ENCODE data around the gene PRR30. TPM values are rescaled to one million over a fixed set of nuclear protein-coding genes. Genes with fewer than 3 reads are reported as not detected.
"Not testable (repeated sequence)": the region's sequence is repeated elsewhere in the genome, so short reads cannot be mapped to it uniquely, and the experiment has no call there.

PRR30 gene
- total RNA-seq (2014; rRNA removed; shearing (Covaris generic)): not detected in 2 replicates

DNA sequence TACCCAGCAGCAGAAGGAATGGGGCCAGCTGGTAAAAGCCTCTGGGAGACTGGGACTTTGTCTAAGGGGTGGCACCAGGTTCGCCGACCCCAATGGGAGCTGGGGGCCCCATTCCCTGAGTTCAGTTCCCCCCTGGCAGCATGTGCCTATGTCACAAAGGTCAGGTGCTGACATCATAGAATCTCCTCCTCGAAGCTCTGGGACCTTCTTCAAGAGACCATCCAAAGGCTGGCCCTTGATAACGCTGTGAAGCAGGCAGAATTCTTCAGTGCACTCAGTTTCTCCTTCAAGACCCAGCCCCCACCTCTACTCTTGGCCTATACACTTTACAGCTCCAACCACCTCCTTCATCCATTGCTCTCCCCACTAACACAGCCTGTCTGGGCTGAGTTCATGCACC is at the start of gene PRR30:
Gene PRR30 (minus strand): TSS at position 101 of the 400 bp plus-strand sequence. CDS start 1,081 bp downstream, outside the sequence.
- DNase-seq (ENCODE audit: low spot score): no peak
- in situ Hi-C loops (cut with HindIII; ENCODE audit: low sequenced_read_pairs): no loop called here

DNA sequence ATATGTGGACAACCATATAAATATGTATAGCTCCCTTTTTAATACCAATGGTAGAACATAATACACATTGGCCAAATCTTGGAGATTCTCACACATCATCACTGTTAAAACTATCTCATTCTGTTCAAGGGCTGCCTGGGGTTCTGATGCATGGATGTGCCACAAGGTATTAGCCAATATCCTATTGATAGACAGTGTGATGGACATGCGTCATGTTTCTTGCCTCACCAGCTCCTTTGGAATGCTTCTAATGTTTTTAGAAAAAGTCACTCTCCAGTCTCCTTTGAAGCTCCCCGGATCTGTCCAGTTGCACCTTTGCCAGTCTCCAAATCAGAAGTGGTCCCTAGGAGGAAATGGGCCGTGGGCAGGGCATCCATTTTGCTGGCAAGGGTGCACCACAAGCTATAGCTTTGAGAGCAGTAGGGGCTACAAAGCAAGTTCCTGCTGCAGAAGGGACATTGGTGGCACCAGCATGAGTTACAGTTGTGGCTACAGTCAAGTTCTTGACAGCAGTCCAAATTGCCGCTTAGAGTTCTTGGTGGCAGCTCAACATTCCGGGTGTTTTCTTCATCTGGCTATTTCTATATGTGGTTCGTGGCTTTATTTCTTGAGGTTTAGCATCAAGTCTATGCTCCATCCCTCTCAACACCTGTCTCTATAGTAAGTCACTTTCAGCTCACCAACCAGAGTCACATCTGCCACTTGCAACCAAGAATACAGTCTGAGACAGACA is 47.6 kb upstream of the PRR30 start:
- DNase-seq (ENCODE audit: low spot score): no peak
- in situ Hi-C loops (cut with HindIII; ENCODE audit: low sequenced_read_pairs): no loop called here

DNA sequence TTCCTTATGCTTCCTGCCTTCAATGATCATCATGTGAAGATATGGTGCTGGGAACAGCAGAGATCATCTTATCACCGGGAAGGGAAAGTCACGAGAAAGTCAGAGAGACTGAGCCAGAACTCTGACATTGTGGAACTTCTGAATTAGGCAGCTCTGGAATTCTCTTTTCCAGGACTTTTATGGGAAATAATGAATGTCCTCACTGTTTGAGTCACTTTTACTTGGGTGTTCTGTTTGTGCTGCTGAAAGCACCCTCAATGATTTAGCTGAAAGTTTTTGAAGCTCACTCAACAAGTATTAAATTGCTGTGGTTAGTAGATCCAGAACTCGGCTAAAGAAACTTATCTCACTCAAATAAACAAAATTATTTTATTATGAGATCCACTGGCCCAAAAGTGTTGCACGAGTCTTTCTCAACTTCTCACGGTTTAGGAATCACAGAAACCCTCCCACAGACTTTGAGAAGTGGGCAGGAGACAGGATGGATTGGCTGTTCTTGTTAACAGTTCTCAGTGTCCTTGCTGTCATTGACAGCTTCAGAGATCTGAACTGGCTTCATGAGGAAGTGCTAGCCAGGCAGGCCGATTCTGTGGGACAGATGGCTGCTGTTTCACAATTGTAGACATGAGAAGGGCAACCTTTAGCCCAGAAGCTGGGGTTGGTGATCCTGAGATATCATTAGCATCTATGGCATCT is 46.3 kb upstream of the PRR30 start:
- no peak for DNase-seq (ENCODE audit: low spot score)
- in situ Hi-C loops (cut with HindIII; ENCODE audit: low sequenced_read_pairs): no loop called here

DNA sequence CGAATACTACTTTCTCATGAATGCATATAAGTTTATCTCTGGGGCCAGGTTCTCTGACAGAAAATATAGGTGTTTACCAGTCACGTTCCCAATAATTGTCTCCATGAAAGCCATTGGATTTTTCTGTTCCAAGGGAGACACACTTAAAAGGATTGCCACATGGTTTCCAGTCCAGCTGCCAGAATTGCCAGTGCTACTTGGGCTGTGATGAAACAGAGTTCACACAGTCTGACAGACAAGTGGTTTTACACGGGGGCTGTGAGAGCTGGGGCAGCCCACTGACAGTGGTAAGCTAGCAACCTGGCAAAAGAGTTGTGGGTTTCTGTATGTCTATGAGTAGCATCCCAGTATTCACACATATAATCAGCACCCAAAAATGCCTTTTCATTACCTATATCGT is 44.9 kb upstream of the PRR30 start:
- in situ Hi-C loops (cut with HindIII; ENCODE audit: low sequenced_read_pairs): no loop called here
- DNase-seq (ENCODE audit: low spot score): no peak

DNA sequence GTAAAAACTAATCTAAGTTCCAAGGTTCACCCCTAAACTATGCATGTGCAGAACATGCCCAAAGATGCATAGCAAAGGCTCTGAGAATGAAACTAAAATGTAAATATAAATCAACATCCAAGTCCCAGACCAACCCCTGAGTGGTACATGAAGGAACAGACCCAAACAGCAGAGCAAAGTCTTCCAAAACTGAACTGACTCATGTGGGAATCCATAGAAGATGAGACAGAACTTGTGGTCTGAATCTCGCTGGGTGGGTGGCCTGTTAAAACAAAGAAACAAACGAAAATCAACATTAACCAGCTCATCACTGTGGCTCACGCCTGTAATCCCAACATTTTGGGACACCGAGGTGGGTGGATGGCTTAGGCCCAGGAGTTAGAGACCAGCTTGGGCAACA is 43.1 kb upstream of the PRR30 start:
- DNase-seq (ENCODE audit: low spot score): no peak
- in situ Hi-C loops (cut with HindIII; ENCODE audit: low sequenced_read_pairs): no loop called here

DNA sequence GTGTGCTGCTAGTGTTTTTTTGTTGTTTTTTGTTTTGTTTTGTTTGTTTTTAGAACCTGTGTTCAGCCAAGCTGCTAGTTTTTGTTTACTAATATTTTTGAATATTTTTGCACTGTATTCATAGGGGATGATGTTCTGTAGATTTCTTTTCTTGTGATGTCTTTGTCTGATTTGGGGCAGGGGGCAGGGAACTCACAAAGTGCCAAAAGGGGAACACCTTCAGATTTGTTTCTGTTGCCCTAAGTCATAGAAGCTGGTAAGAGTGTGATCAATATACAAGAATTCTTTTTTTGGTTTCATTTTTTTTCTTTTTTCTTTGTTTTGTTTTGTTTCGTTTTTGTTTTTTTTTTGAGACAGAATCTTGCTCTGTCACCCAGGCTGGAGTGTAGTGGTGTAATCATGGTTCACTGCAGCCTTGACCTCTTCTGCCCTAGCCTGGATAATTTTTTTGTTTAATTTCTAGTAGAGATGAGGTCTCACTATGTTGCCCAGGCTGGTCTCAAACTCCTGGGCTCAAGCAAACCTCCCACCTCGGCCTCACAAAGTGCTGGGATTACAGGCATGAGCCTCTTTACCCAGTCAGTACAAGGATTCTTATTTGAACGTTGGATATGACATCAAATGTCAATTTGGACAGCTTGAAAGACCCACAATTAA is 40.3 kb upstream of the PRR30 start:
- no peak for DNase-seq (ENCODE audit: low spot score)
- in situ Hi-C loops (cut with HindIII; ENCODE audit: low sequenced_read_pairs): no loop called here

DNA sequence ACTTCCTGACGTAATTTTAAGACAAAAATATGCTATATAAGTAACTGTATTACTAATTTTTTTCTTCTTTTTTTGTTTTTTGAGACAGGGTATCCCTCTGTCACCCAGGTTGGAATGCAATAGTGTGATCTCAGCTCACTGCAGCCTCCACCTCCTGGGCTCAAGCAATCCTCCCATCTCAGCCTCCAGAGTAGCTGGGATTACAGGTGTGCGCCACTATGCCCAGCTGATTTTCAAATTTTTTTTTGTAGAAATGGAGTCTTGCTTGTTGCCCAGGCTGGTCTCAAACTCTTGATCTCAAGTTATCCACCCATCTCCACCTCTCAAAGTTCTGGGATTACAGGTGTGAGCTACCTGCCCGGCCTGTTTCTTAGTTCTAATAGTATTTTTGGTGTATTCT is 39.3 kb upstream of the PRR30 start:
- in situ Hi-C loops (cut with HindIII; ENCODE audit: low sequenced_read_pairs): no loop called here
- DNase-seq (ENCODE audit: low spot score): no peak

DNA sequence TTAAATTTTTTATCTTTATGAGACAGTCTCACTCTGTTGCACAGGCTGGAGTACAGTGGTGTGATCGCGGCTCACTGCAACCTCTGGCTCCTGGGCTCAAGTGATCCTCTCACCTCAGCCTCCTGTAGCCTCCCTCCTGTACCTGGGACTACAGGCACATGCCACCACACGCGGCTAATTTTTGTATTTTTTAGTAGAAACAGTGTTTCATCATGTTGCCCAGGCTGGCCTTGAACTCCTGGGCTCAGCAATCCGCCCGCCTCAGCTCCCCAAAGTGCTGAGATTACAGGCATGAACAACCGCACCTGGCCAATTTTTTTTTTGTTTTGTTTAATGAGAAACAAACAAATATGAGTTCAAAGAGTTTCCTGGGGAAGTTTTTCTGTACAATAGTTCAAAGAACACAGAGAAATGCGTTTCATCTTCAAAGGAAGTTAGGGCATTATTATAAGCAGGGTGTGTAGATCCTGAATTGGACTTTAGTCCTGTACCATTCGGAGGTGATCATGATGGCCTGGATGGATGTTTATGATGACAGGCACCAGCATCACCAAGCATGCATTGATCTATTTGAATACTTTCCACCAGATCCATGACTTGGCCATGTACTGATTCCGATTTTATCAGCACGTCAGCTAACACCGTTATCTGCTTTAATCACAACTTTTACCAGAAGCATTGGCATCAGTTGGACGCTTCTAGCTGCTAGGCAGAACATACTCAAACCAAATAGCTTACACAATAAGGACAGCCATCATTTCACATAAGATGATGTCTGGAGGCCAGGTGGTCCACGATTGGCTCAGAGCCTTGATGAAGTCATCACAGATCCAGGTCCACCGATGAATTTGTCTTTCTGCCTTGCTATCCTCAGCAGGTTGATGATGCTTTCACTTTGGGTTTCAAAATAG is 38.5 kb upstream of the PRR30 start:
- DNase-seq (ENCODE audit: low spot score): no peak
- in situ Hi-C loops (cut with HindIII; ENCODE audit: low sequenced_read_pairs): no loop called here

DNA sequence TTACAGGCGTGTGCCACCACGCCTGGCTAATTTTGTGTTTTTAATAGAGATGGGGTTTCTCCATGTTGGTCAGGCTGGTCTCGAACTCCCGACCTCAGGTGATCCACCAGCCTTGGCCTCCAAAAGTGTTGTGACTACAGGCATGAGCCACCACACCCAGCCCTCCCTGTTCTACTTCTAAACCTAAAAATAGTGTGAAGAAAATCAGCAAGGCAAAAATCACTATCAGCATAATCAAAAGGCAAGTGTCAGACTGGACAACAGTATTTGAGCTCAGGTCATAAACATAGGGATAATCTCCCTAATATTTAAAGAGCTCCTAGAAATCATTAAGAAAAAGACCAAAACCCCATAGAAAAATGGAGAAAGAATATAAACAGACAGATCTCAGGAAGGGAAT is 36.6 kb upstream of the PRR30 start:
- in situ Hi-C loops (cut with HindIII; ENCODE audit: low sequenced_read_pairs); DNase-seq (ENCODE audit: low spot score): not testable (repeated sequence)

DNA sequence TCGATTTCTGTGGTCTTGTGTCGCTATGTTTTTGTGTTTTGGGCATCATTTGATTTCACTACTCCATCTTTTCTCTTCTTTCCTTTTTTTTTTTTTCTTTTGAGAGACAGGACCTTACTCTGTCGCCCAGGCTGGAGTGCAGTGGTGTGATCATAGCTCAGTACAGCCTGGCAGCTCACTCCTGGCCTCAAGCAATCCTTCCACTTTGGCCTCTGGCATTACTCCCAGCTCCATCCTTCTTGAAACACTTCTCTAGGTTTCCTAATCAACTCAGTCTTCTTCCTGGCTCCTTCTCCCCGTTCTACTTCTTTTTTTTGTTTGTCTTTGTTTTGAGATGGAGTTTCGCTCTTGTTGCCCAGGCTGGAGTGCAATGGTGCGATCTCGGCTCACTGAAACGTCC is 36.1 kb upstream of the PRR30 start:
- in situ Hi-C loops (cut with HindIII; ENCODE audit: low sequenced_read_pairs): no loop called here
- no peak for DNase-seq (ENCODE audit: low spot score)

DNA sequence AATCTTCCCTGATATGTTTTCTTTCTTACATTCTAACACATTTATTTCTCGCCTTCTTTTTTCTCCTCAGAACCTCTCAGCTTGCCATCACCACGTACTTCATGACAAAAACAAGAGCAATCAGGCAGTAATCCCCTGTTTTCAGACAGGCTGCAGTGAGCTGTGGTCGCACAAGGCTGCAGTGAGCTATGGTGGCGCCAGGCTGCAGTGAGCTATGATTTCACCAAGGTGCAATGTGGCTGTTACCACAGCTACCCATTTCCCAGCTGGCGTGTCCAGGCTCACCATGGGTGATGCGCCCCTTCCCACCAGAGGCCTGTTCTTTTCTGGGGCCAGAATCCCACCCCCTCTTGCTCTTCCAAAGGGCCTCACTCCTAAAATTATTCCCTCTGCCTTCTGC is 35.4 kb upstream of the PRR30 start:
- no peak for DNase-seq (ENCODE audit: low spot score)
- in situ Hi-C loops (cut with HindIII; ENCODE audit: low sequenced_read_pairs): no loop called here

DNA sequence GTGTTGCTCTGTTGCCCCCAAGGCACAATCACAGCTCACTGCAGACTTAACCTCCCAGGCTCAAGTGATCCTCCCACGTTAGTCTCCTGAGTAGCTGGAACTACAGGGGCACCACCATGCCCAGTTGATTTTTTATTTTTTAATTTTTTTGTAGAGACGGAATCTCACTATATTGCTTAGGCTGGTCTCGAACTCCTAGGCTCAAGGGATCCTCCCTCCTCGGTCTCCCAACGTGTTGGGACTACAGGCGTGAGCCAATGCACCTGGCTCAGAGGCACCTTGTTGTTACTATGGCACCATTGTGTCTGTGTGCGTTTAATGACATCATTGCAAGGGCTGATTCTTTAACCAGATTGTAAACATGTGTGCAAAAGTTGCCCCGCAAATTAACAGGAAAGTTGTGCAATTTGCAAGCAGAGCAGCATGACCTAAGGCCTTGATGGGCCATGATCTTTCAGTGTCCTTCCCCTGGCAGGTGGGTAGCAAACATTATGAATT is 32.2 kb upstream of the PRR30 start:
- DNase-seq (ENCODE audit: low spot score): no peak
- in situ Hi-C loops (cut with HindIII; ENCODE audit: low sequenced_read_pairs): no loop called here

DNA sequence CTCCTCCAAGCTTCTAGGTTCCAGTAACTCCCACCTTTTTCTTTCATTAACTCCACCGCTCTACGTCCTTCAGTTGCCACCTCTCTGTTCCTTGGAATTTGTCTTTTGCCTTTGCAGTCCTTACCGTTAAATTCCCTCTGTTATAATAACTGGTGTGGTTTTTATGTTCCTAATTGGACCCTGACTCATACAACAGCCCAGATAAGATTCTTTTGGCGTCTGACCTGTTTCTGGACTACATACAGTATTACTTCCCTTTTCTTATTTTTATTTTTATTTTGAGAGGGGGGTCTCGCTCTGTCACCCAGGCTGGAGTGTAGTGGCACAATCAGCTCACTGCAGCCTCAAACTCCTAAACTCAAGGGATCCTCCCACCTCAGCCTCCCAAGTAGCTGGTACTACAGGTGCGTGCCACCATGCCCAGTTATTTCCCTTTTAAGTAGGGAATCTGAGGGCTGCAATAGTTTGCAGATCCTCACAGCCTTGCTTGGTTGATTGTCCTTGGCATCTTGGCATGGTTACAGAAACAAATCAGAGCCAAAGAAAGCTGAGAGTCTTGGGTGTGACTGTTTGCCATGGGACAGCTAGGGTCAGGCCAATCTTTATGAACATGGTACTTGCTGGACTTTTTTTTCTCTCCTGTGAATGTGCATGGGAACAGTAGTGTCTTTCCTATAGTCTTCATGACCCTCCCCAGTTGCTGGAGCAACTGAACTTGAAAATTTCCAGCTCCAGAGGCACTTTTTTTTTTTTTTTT is 31.5 kb upstream of the PRR30 start:
- in situ Hi-C loops (cut with HindIII; ENCODE audit: low sequenced_read_pairs): no loop called here
- no peak for DNase-seq (ENCODE audit: low spot score)

DNA sequence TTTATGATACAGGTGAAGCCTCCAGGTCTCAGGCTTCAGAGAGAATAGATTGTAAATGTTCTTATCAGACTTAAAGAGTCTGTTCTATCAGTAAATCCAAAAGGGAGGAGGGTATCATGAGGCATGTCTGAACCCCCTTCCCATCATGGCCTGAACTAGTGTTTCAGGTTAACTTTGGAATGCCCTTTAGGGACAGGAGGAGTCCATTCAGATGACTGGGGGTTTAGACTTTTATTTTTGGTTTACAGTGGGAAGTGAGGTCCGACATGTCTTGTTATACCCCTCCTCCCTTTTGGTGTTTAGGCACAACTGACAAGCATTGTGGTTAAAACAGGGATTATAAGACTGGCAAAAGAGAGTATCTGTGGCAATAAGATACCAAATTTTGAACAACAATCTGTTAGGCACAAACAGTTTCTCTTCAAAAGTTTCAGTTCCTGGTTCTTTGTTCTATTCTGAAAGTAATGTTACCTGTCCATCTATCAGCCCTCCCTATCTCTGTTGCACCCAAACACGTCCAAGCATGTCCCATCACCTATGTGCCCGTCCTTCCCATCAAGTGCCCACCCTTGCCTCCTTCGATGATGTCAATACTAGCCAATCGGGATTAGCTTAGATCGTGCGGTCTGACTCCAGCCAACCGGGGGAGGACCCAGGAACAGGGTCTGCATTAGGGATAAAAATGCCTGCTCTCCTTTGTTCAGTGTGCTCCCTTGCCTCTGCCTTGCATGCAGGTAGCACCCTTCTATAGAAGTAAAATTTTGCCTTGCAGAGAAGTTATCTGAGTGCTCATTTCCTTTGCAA is 26.0 kb upstream of the PRR30 start:
- in situ Hi-C loops (cut with HindIII; ENCODE audit: low sequenced_read_pairs): no loop called here
- no peak for DNase-seq (ENCODE audit: low spot score)

DNA sequence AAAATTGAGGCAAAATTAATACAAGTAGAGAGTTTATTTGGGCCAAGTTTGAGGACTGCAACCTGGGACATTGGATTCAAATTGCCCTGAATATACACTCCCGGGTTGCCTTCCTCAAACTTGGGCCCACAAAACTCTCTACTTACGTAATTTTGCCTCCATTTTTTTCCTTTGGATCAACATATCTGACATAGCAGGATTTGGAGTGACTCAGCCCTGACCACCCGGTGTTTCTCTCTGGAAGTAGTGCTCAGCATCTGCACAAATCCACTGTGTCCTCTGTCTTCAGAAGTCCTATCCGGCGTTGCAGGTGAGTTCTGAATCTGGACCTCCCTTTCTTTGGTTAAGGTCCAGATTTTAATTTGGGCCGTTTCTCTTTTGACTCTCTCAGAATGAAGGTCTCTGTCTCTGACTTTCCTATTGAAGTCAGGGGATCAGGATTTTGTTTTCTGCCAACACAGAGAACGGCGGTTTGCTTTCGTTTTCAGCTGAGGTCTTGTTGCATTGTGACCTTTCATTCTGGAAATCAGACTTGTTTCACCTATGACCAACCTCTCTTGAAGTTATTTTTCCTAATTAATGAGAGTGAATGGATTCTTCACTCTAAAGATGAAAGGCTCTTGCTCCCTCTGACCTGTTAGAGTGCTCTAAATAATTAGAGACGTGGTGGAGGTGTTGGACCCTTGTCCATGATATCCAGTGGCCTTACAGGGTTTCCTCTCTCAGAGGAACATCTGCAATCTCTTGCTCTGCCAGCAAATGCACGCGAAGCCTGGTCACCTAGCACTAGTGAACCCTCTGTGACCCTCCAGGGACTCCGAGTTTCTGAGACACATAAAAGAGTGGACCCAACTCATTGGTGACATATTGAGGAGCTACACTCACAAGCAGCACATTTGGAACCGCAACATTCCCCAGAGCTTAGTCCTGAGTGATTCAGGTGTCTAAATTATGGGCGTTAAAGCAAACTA is 23.2 kb upstream of the PRR30 start:
- DNase-seq (ENCODE audit: low spot score): no peak
- in situ Hi-C loops (cut with HindIII; ENCODE audit: low sequenced_read_pairs): no loop called here

DNA sequence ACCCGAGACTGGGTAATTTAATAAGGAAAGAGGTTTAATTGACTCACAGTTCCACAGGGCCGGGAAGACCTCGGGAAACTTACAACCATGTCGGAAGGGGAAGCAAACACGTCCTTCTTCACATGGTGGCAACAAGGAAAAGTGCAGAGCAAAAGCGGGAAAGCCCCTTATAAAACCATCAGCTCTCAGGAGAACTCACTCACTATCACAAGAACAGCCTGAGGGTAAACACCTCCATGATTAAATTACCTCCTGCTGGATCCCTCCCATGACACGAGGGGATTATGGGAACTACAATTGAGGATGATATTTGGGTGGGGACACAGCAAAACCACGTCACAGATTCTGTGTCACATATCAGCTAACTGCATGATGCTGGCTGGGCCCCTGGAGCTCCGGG is 21.0 kb upstream of the PRR30 start:
- in situ Hi-C loops (cut with HindIII; ENCODE audit: low sequenced_read_pairs): no loop called here
- no peak for DNase-seq (ENCODE audit: low spot score)

DNA sequence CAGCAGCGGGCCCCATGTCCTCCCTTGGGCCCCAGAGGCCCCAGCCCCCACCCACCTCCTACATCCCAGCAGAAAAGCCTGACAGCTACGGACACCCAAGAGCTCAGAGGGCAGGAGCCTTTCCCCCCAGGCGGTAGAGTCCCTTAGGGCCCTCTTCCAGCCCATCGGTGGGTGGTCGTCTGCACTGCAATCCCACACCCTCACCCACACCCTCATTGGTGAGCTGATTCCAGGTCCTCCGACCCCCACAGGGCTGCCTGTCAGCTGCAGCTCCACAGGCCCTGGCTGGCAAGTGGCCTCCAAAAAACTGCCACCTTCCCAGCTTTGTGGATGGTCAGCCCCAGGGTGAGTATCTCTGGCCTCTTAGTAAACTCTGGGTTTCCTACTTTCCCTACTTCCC is 20.1 kb upstream of the PRR30 start:
- in situ Hi-C loops (cut with HindIII; ENCODE audit: low sequenced_read_pairs): no loop called here
- DNase-seq (ENCODE audit: low spot score): no peak

Data from G401 (cell line).